ENCODE measurements around the gene PITX3.
"Not testable (repeated sequence)": the region's sequence is repeated elsewhere in the genome, so short reads cannot be mapped to it uniquely, and the experiment has no call there.

PITX3 gene

DNA sequence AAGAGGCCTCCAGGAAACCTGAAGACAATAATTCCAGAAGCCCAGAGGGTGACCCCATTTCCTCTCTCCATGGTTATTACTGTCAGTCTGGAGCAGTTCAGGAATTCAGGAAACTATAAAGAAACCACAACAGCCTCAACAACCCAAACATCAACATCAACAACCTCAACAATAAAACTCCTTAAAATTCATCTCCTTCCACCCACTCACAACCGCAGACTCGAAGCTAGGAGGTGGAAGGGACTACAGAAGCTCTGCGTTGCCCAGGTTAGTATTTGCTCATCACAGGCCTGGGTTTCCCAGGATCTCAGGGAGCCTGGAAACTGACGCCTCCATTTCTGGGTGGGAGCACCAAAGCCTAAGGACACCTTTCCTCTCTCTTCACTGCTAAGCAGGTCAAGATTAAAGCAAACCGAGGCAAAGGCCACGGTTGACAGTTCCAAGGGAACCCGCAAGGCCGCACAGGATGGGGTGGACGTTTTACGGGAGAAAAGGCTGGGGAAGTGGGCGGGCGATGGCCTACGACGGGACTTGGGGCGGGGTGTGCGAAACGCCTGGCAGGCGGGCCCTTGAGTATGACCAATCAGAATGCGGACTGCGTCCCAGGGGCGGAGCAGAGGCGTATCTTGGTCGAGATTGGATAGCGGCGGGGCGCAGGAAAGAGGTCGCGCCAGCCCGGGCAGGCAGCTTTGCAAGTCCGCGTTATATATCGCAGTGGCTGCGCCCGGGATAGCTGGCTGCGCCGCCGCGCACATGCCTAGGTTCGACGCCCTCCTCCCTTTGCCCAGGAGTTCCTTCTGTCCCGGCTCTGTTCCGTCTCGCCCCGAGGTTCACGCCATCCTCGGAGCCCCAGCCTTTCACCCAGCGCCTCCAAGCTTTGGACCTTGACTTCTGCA is 15.4 kb downstream of the PITX3 start, which contains the start of gene ELOVL3:
TSS of gene ELOVL3 (plus strand) at position 654 of the 896 bp plus-strand sequence. CDS start 250 bp downstream, outside the sequence.
- DNase-seq = peak; percentile 88

DNA sequence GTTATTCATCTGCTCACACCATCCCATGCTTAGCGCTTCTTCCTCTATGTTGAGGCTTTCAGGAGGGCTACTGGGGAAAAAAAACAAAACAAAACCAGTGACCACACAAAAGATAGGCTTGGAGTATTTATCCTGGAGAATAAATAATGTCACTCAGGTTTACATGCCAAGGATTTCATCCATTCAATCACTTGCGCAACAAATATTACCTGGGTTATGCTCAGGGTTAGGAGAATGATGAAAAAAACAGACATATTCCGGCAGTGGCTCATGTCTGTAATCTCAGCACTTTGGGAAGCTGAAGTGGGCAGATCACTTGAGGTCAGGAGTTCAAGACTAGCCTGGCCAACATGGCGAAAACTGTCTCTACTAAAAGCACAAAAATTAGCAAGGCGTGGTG is 18.5 kb downstream of the PITX3 start:
- no peak for DNase-seq

DNA sequence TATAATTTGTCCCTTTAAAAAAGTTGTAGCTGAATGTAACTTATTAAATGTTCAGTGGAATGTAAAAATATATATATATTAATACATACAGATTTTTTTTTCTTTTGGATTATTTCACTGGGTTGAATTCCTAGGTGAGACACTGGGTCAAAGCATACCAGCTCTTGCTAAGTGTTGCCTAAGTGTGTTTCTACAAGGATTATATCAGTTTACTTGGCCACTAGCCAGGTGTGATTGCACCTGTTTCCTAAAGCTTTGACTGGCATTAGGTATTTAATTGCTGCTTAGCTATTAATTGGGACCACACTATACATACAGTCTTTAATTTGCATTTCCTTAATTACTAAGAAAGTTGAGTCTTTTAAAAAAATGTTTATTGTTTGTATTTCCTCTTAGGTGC is 20.7 kb downstream of the PITX3 start:
- no peak for DNase-seq

- no peak for DNase-seq
These were observed 21.9 kb downstream of the PITX3 start for GRCh38 chr10:102219370-102219769.

DNA sequence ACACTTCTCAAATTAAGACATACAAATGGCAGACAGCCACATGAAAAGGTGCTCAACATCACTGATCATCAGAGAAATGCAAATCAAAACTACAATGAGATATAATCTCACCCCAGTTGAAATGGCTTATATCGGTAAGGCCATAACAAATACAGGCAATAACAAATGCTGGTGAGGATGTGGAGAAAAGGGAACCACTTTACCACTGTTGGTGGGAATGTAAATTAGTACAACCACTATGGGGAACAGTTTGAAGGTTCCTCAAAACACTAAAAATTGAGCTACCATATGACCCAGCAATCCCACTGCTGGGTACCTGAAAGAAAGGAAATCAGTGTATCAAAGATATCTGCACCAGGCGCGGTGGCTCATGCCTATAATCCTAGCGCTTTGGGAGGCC is 27.7 kb downstream of the PITX3 start:
- not testable (repeated sequence) for DNase-seq

- no peak for DNase-seq
These were observed 29.6 kb downstream of the PITX3 start for GRCh38 chr10:102211615-102212299.

GRCh38 chr10:102208311-102209035 is 32.8 kb downstream of the PITX3 start:
- DNase-seq = no peak

- no peak for DNase-seq
These were observed 38.9 kb downstream of the PITX3 start for GRCh38 chr10:102202386-102202785.

DNA sequence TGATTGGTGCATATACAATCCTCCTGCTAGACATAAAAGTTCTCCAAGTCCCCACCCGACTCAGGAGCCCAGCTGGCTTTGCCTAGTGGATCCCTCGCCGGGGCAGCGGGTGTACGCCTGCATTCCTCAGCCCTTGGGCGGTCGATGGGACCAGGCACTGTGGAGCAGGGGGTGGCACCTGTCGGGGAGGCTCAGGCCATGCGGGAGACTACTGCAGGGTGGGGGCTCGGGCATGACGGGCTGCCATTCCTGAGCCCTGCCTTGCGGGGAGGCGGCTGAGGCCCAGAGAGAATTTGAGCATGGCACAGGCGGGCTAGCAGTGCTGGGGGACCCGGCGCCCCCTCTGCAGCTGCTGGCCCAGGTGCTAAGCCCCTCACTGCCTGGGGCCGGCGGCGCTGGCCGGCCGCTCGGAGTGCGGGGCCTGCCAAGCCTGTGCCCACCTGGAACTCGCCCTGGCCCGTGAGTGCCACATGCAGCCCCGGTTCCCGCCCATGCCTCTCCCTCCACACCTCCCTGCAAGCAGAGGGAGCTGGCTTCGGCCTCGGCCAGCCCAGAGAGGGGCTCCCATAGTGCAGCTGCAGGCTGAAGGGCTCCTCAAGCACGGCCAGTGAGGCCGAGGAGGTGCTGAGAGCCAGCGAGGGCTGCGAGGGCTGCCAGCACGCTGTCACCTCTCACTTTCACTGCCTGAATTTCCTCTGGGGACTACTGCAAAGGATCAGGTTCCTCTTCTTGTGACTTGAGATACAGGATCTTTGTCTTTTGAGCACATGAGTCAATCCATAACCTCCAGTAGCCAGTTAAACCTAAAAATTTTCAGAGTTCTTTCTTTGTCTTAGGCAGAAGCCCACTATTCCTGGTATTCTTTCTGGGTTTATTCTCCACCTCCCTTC is 40.3 kb downstream of the PITX3 start:
- DNase-seq = no peak

GRCh38 chr10:102198027-102198426 is 43.3 kb downstream of the PITX3 start:
- DNase-seq = no peak

- DNase-seq = no peak
These were observed 44.4 kb downstream of the PITX3 start for GRCh38 chr10:102196893-102197292.

- DNase-seq = no peak
These were observed 45.9 kb downstream of the PITX3 start for GRCh38 chr10:102195296-102195870.

DNA sequence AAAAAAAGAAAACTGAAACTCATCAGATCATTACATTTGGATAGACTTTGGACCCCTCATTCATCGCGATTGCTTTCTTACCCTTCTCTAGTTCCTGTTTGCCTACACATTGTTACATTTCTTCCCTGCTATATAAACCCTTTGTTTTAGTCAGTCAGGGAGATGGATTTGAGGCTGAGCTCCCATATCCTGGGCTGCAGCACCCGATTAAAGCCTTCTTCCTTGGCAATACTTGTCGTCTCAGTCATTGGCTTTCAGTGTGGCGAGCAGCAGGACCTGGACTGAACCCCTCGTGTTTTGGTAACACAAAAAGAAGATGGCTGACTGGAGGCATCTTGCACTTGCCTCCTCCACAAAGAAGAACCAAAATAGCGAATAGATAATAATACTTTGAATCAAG is 49.4 kb downstream of the PITX3 start:
- DNase-seq = no peak

DNA sequence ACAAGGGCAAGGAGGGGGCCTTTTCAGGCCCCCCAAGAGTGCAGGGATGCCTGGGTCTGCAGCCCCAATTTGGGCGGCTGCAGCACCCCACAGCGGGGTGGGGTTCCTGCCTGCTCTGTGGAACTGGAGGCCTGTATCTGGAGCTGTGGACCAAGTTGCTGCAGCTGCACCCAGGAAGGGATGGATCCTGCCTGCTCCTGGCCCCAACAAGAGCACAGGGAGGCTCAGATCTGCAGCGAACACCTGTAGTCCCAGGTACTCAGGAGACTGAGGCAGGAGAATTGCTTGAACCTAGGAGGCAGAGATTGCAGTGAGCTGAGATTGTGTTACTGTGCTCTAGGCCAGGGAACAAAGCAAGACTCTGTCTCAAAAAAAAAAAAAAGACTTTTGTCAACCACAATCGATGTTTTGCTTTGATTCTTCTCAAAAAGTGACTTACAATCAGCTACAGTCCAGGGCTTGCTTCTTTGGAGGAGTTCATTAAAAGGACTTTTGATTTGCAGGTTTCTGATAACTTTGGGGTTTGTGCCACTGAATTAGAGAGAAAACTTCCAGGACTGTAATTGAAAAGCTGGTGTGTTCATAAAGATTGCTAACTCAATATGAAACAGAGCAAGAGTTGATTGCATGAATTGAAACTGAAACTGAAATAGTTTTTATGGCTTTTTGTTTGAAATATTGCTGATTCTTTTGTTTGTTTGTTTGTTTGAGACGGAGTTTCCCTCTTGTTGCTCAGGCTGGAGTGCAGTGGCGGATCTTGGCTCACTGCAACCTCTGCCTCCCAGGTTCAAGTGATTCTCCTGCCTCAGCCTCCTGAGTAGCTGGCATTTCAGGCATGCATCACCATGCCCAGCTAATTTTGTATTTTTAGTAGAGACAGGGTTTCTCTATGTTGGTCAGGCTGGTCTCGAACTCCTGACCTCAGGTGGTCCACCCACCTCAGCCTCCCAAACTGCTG is 52.1 kb downstream of the PITX3 start:
- not testable (repeated sequence) for DNase-seq

GRCh38 chr10:102188298-102188940 is 52.9 kb downstream of the PITX3 start:
- no peak for DNase-seq

DNA sequence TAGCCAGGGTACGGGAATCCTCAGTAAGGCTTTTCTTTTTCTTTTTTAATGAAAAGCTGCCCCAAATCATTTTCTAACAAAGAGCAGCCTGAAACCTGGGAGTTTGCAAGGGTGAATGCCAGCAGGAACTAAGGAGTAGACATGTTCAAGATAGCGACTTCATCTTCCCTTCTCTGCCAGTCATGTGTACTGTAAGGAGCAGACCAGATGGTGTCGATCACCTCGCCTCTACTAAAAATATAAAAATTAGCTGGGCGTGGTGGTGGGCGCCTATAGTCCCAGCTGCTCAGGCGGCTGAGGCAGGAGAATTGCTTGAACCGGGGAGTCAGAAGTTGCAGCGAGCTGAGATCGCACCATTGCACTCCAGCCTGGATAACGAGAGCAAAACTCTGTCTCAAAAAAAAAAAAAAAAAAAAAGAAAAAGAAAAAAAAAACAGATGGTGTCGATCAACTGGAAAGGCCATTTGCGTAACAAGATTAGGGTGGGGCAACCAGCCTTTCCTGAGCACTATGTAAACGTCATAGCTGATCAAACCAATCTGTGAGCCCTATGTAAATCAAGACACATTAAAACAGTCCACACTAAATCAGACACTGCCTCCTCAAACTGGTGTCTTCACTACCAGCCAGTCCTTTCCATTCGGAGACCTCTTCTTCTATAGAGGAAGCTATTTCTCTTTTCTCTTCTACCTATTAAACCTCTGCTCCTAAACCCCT is 55.3 kb downstream of the PITX3 start:
- DNase-seq = no peak

DNA sequence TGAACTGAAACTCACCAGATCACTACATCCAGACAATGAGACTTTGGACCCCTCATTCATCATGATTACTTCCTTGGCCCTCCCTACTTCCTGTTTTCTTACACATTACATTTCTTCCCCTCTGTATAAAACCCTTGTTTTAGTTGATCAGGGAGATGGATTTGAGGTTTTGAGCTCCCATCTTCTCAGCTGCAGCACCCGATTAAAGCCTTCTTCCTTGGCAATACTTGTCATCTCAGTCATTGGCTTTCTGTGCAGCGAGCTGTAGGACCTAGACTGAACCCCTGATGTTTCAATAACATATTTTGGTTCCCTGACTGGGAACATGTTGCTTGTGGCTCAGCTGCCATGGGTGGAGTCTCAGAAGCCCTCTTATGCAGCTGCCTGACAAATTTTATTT is 56.0 kb downstream of the PITX3 start:
- no peak for DNase-seq

- no peak for DNase-seq
These were observed 56.7 kb downstream of the PITX3 start for GRCh38 chr10:102184606-102185005.

Data from activated CD8-positive, alpha-beta memory T cell treated with anti-CD3 and anti-CD28 coated beads for 24 hours (primary cell).